ENCODE results near the gene TBC1D2B.

TBC1D2B gene

DNA sequence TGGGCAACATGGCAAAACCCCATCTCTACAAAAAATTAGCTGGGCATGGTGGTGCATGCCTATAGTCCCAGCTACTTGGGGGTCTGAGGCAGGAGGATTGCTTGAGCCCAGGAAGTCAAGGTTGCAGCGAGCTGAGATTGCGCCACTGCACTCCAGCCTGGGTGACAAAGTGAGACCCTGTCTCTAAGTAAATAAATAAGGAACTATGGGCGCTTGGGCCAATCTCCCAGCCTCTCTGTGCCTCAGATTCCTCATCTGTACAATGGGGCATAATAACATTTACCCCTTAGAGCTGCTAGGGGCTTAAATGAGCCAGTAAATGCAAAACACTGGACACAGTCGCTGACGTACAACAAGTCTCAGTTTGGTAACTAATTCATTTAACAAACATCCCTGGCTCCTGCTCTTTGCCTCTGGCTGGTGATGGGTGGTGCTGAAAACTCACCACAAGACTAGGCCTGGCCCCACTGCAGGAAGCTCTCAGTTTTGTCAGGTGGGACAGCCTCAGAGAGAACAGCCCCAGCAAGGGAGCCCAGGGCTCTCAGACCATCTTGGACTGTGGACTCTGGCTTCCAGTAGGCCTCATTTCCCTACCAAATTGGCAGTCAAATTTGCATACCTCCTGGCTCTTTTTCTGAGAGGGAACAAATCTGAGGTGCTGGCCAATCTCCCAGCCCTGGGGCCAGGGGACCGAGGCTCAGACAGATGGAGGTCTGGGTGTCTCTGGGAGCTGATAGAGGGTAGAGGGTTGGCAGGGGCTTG is 6.4 kb upstream of the TBC1D2B start:
- DNase-seq (ENCODE audit: extremely low spot score): no peak
- ChIA-PET POLR2A (no interaction called here), CTCF (interaction anchor here (0.7 to 0.8 kb wide), 3 partner anchors 18 to 91 kb away, joined by 3 to 4 read pairs (median 4); no protein-coding TSS in a partner anchor)
- TF ChIP-seq FOXK2 (IDR thresholded peaks at IDR 0.05): no peak
- no peak for TF ChIP-seq SUZ12 (IDR thresholded peaks at IDR 0.05)
- no peak for TF ChIP-seq SP1 (IDR thresholded peaks at IDR 0.05)
- TF ChIP-seq ELF4 (IDR thresholded peaks at IDR 0.05): no peak
- TF ChIP-seq ARNT (IDR thresholded peaks at IDR 0.05): no peak
- TF ChIP-seq NFRKB (IDR thresholded peaks at IDR 0.05): no peak
- no peak for TF ChIP-seq CTBP1 (IDR thresholded peaks at IDR 0.05; ENCODE audit: borderline replicate concordance)
- TF ChIP-seq, protein P1, sequence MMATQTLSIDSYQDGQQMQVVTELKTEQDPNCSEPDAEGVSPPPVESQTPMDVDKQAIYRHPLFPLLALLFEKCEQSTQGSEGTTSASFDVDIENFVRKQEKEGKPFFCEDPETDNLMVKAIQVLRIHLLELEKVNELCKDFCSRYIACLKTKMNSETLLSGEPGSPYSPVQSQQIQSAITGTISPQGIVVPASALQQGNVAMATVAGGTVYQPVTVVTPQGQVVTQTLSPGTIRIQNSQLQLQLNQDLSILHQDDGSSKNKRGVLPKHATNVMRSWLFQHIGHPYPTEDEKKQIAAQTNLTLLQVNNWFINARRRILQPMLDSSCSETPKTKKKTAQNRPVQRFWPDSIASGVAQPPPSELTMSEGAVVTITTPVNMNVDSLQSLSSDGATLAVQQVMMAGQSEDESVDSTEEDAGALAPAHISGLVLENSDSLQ (IDR thresholded peaks at IDR 0.05): no peak
- TF ChIP-seq TARDBP (IDR thresholded peaks at IDR 0.05): no peak

DNA sequence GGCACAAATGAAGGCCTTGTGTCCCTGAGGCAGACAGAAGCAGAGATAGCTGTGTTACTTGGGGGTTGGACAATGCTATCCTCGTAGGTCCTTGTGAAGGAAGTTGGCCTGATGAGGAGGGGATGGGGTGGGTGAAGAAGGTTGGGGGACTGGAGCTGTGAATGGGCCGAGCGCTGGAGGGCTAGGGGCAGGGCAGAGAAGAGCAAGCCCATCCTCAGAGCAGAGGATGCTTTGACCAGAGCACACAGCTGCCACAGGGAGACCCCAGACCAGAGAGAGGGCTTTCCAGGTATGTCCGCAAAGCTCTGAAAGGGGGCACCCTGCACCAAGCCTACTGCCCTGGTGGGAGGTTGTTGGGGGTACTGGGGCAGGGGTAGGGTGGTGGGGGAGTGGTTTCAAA is 5.7 kb upstream of the TBC1D2B start:
- no peak for TF ChIP-seq SUZ12 (IDR thresholded peaks at IDR 0.05)
- no peak for TF ChIP-seq L3MBTL2 (conservative IDR thresholded peaks at IDR 0.05)
- TF ChIP-seq HDGF (IDR thresholded peaks at IDR 0.05; ENCODE audit: borderline replicate concordance): no peak
- TF ChIP-seq, protein P1 (IDR thresholded peaks at IDR 0.05): no peak
- no peak for TF ChIP-seq CTBP1 (IDR thresholded peaks at IDR 0.05; ENCODE audit: borderline replicate concordance)
- no peak for TF ChIP-seq ARNT (IDR thresholded peaks at IDR 0.05)
- no peak for TF ChIP-seq FOXM1 (IDR thresholded peaks at IDR 0.05; ENCODE audit: borderline replicate concordance)
- TF ChIP-seq BHLHE40 (IDR thresholded peaks at IDR 0.05; ENCODE audit: borderline replicate concordance): no peak
- ChIA-PET POLR2A (no interaction called here), CTCF (interaction anchor here (0.6 to 0.8 kb wide), 3 partner anchors 14 to 90 kb away, joined by 3 to 4 read pairs (median 4); no protein-coding TSS in a partner anchor)
- no peak for DNase-seq (ENCODE audit: extremely low spot score)

DNA sequence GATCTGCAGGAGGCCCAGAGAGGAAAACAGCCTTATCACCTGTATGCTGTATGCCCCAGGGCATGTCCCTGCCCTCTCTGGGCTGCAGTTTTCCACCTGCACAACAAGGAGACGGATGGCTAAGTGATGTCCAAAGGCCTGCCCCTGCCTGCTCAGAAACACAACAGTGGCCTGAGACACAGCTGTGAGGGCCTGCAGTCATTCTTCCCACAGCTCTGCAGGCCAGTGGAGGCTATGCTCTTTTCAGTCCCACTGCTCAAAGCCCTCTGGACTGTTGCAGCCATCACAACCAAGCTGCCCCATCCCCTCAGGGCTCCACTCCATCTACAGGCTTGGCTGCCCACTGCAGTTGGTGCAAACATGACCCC is 5.2 kb upstream of the TBC1D2B start:
- CTCF ChIA-PET: interaction anchor here (0.6 to 1.9 kb wide), 4 partner anchors 15 to 83 kb away, joined by 3 to 6 read pairs (median 4); no protein-coding TSS in a partner anchor
- DNase-seq (ENCODE audit: extremely low spot score): no peak
- no peak for TF ChIP-seq ELF4 (IDR thresholded peaks at IDR 0.05)
- TF ChIP-seq TARDBP (IDR thresholded peaks at IDR 0.05): no peak
- no peak for TF ChIP-seq L3MBTL2 (conservative IDR thresholded peaks at IDR 0.05)
- TF ChIP-seq CTBP1 (IDR thresholded peaks at IDR 0.05; ENCODE audit: borderline replicate concordance): no peak
- TF ChIP-seq LEF1 (IDR thresholded peaks at IDR 0.05; ENCODE audit: borderline replicate concordance): no peak
- TF ChIP-seq BHLHE40 (IDR thresholded peaks at IDR 0.05; ENCODE audit: borderline replicate concordance): no peak
- no peak for TF ChIP-seq NFRKB (IDR thresholded peaks at IDR 0.05)
- TF ChIP-seq FOXK2 (IDR thresholded peaks at IDR 0.05): no peak
- TF ChIP-seq, protein P1 (IDR thresholded peaks at IDR 0.05): no peak
- TF ChIP-seq FOXA1 (IDR thresholded peaks at IDR 0.05): no peak
- TF ChIP-seq ARNT (IDR thresholded peaks at IDR 0.05): no peak
- TF ChIP-seq HDGF (IDR thresholded peaks at IDR 0.05; ENCODE audit: borderline replicate concordance): no peak
- TF ChIP-seq SUZ12 (IDR thresholded peaks at IDR 0.05): no peak
- no peak for TF ChIP-seq SP1 (IDR thresholded peaks at IDR 0.05)
- POLR2A ChIA-PET: interaction anchor here (0.6 kb wide), 1 partner anchor 217 kb away, joined by 3 read pairs; the partner anchor contains the start of gene SKIC8

DNA sequence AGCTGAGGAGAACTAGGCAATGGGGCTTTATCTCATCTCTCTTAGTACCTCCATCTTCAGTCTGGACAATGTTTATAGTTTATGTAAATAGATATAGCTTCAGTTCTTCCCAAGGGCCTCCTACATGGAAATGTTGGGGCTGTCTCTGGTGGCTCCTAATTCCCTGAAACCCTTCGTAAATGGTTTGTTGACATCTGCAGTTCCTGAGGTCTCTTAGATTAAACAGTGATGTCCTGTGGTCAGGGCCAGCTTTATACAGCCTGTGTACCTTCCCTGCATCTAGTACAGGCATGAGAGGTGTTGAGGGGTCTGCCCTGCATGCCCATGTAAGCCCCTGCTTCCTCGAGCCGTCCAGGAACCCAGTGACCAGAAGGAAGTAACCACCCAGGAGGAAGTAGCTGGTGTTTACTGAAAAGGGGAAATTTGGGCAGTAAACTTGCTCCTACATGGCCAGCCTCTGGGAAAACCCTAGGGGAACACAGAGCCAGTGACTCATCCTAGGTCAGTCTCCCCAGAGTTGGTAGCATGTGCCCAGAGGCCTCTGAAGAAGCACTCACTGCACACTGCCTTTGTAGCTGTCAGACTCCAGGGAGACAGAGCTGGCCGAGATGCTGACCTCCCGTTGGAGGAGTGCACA is 4.7 kb upstream of the TBC1D2B start:
- DNase-seq (ENCODE audit: extremely low spot score): no peak
- ChIA-PET POLR2A (interaction anchor here (0.6 to 0.9 kb wide), 2 partner anchors 217 to 458 kb away, joined by 3 to 4 read pairs; partner anchors contain the start of genes PSMA4 and SKIC8), CTCF (interaction anchor here (0.6 to 1.9 kb wide), 2 partner anchors 21 to 69 kb away, joined by 4 to 6 read pairs; no protein-coding TSS in a partner anchor)
- TF ChIP-seq SP1 (IDR thresholded peaks at IDR 0.05) (no peak), L3MBTL2 (conservative IDR thresholded peaks at IDR 0.05) (no peak), FOXK2 (IDR thresholded peaks at IDR 0.05) (no peak), NFRKB (IDR thresholded peaks at IDR 0.05) (no peak), SUZ12 (IDR thresholded peaks at IDR 0.05) (no peak), CTBP1 (IDR thresholded peaks at IDR 0.05; ENCODE audit: borderline replicate concordance) (no peak), FOXM1 (IDR thresholded peaks at IDR 0.05; ENCODE audit: borderline replicate concordance) (no peak), ELF4 (IDR thresholded peaks at IDR 0.05) (no peak), FOXA1 (IDR thresholded peaks at IDR 0.05) (no peak)

DNA sequence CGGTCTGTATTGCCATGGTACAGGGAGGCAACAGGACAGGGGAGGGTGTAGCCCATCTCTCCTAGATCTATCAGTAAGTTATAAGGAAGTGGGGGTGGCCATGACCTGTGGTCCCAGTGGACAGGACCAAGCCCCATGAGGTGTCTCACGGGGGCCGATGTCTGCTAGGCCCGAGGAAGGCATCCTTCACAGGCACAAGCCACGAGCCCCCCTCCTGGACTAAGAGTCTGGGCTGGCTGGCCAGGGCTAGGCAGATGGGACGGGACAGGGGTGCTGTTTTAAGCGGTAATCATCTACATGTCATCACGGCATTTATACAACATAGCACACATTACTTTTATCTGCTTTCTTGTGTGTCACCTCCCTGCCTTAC is 2.6 kb upstream of the TBC1D2B start:
- DNase-seq (ENCODE audit: extremely low spot score): no peak
- ChIA-PET POLR2A (no interaction called here), CTCF (no interaction called here)
- TF ChIP-seq ELF4 (IDR thresholded peaks at IDR 0.05) (no peak), ZNF384 (IDR thresholded peaks at IDR 0.05) (no peak), FOXM1 (IDR thresholded peaks at IDR 0.05; ENCODE audit: borderline replicate concordance) (no peak), L3MBTL2 (conservative IDR thresholded peaks at IDR 0.05) (no peak), CTBP1 (IDR thresholded peaks at IDR 0.05; ENCODE audit: borderline replicate concordance) (no peak)
- TF ChIP-seq, protein P1 (IDR thresholded peaks at IDR 0.05): no peak

All from HEK293T (cell line).